Tibial nerve (tissue), 4 donors: Measurements from ENCODE around the gene TEX47. TPM values are rescaled to one million over a fixed set of nuclear protein-coding genes. Genes with fewer than 3 reads are reported as not detected.

Experiments
- DNase-seq, 2 donors: peaks; one replicate each; pipeline ENCODE4 v3.0.0-alpha.2; 2019; ENCODE audit warnings: low spot score in 2 of 2
- H3K27ac ChIP-seq, 4 donors: fragments of 200-600 bp; sonication (generic) in 3 of 4; one replicate each; pipeline ENCODE4 v1.5.1; 2017 to 2019; ENCODE audit warnings: mild to moderate bottlenecking in 1 of 4
- H3K27me3 ChIP-seq, 2 donors: fragments of 200-600 bp; sonication (generic) in 1 of 2; one replicate each; pipeline versions ENCODE4 v1.5.1 to v1.6.0; 2017 to 2019
- H3K36me3 ChIP-seq, 3 donors: fragments of 200-600 bp; sonication (generic); one replicate each; pipeline ENCODE4 v1.5.1; 2018 to 2019
- H3K4me1 ChIP-seq, 4 donors: fragments of 200-600 bp; sonication (generic) in 3 of 4; one replicate each; pipeline ENCODE4 v1.5.1; 2017 to 2019
- H3K4me3 ChIP-seq, 4 donors: fragments of 200-600 bp; sonication (generic) in 3 of 4; one replicate each; pipeline ENCODE4 v1.5.1; 2017 to 2019; ENCODE audit warnings: mild to moderate bottlenecking in 1 of 4, moderate library complexity in 1 of 4
- H3K9me3 ChIP-seq, 4 donors: fragments of 200-600 bp; sonication (generic) in 3 of 4; one replicate each; pipeline ENCODE4 v1.5.1; 2017 to 2019
- CTCF ChIP-seq, 5 experiments: fragments of 200-600 bp in 3 of 5; fragments of 450-650 bp in 2 of 5; sonication (generic) in 3 of 5; IDR thresholded peaks; one replicate each; pipeline ENCODE4 v1.5.1; 2016 to 2019; ENCODE audit warnings: antibody characterized with exemption in 5 of 5, mild to moderate bottlenecking in 3 of 5, moderate library complexity in 2 of 5
- EP300 ChIP-seq, 2 donors: sonication (generic); formaldehyde crosslinking; IDR thresholded peaks; one replicate each; pipeline ENCODE4 v1.6.1; 2017; ENCODE audit warnings: antibody characterized with exemption in 2 of 2, mild to moderate bottlenecking in 1 of 2
- POLR2A ChIP-seq, 2 donors: fragments of 450-650 bp; IDR thresholded peaks; one replicate each; pipeline ENCODE4 v1.6.1; 2017; ENCODE audit warnings: antibody characterized with exemption in 2 of 2, mild to moderate bottlenecking in 2 of 2, moderate library complexity in 2 of 2
- WGBS, 2 donors: methylation state at CpG; one replicate each; pipeline ENCODE4 v1.1.5; 2018; 5-methylcytosine and 5-hydroxymethylcytosine counted together
- total RNA-seq, 4 donors: library from RNA; depleted of rRNA; stranded (reverse); fragments of >200 nt; gene quantifications; one replicate each; pipeline ENCODE4 v1.1.0, GENCODE V29; 2016

The TEX47 gene
- total RNA-seq, 4 donors from 2014 or later = not detected

- no peak for DNase-seq
- H3K4me1 ChIP-seq = no peaks in the 10 kb centered on the region
- no peak overlapping the region for H3K4me3 ChIP-seq
- TF ChIP-seq EP300 (IDR thresholded peaks at IDR 0.05) = no peak
- H3K27me3 ChIP-seq = no peaks in the 10 kb centered on the region
- H3K9me3 ChIP-seq = no peaks in the 10 kb centered on the region
- H3K36me3 ChIP-seq = no peaks in the 10 kb centered on the region
- no peak overlapping the region for H3K27ac ChIP-seq
These were observed 23.0 kb upstream of the TEX47 start for GRCh38 chr7:88818552-88818951.

- Histone ChIP-seq H3K4me3 (no peak overlapping the region), H3K27me3 (no peaks in the 10 kb centered on the region), H3K36me3 (no peaks in the 10 kb centered on the region), H3K27ac (no peak overlapping the region), H3K9me3 (no peaks in the 10 kb centered on the region), H3K4me1 (no peaks in the 10 kb centered on the region)
- no peak for DNase-seq
- TF ChIP-seq POLR2A (IDR thresholded peaks at IDR 0.05) (no peak), EP300 (IDR thresholded peaks at IDR 0.05) (no peak), CTCF (IDR thresholded peaks at IDR 0.05) (no peak)
- 61 to 71% methylated on average over 2 of the region's 2 CpGs for WGBS, 2 donors
These were observed 10.9 kb upstream of the TEX47 start for GRCh38 chr7:88806280-88807037.

GRCh38 chr7:88801046-88801445, 5.5 kb upstream of the TEX47 start:
- H3K36me3 ChIP-seq = no peaks in the 10 kb centered on the region
- no peak overlapping the region for H3K27ac ChIP-seq
- no peak for TF ChIP-seq POLR2A (IDR thresholded peaks at IDR 0.05)
- TF ChIP-seq EP300 (IDR thresholded peaks at IDR 0.05) = no peak
- TF ChIP-seq CTCF (IDR thresholded peaks at IDR 0.05) = no peak
- 65 to 73% methylated on average over 3 of the region's 3 CpGs for WGBS, 2 donors
- H3K4me1 ChIP-seq = no peaks in the 10 kb centered on the region
- no peak overlapping the region for H3K4me3 ChIP-seq
- no peak for DNase-seq
- H3K9me3 ChIP-seq = no peaks in the 10 kb centered on the region
- H3K27me3 ChIP-seq = no peaks in the 10 kb centered on the region

DNA sequence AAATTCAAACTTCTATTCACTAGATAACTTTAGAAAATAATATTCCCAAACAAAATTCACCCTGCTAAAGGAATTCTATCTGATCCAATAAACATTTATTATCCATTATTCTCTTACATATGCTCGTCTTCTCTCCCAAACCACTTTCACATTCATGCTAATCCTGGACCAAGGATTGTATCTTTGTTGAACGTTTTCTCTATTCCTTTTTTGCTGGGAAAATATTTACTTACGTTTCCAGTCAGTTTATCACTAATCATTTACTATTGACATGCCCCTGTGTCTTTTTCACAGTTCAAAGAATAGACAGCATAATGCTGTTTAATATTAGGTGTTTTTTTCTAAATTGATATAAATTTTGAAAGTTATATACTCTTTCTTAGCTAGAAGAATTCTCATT, 3.2 kb downstream of the TEX47 start:
- Histone ChIP-seq H3K4me3 (no peak overlapping the region), H3K27ac (no peak overlapping the region), H3K4me1 (no peaks in the 10 kb centered on the region), H3K27me3 (no peaks in the 10 kb centered on the region), H3K36me3 (no peaks in the 10 kb centered on the region), H3K9me3 (no peaks in the 10 kb centered on the region)
- WGBS, 2 donors = 74 to 79% methylated on average over 3 of the region's 3 CpGs
- TF ChIP-seq CTCF (IDR thresholded peaks at IDR 0.05) = no peak
- no peak for TF ChIP-seq EP300 (IDR thresholded peaks at IDR 0.05)
- TF ChIP-seq POLR2A (IDR thresholded peaks at IDR 0.05) = no peak
- no peak for DNase-seq

GRCh38 chr7:88791891-88792290, 3.6 kb downstream of the TEX47 start:
- no peaks in the 10 kb centered on the region for H3K27me3 ChIP-seq
- DNase-seq = no peak
- 67 to 73% methylated on average over 4 of the region's 4 CpGs for WGBS, 2 donors
- H3K9me3 ChIP-seq = no peaks in the 10 kb centered on the region
- no peak overlapping the region for H3K27ac ChIP-seq
- no peak overlapping the region for H3K4me3 ChIP-seq
- no peaks in the 10 kb centered on the region for H3K4me1 ChIP-seq
- H3K36me3 ChIP-seq = no peaks in the 10 kb centered on the region
- no peak for TF ChIP-seq EP300 (IDR thresholded peaks at IDR 0.05)
- no peak for TF ChIP-seq CTCF (IDR thresholded peaks at IDR 0.05)
- TF ChIP-seq POLR2A (IDR thresholded peaks at IDR 0.05) = no peak
